Stimulated activated CD4-positive, alpha-beta T cell treated with anti-CD3 and anti-CD28 coated beads, Interleukin-2, amount 100 ng/mL, for 24 hours (primary cell): ENCODE results near the gene ATR.
A peak's percentile ranks its signal among the peaks of the same experiment; 100 is the strongest.
"Not testable (repeated sequence)": the region's sequence is repeated elsewhere in the genome, so short reads cannot be mapped to it uniquely, and the experiment has no call there.

ENCODE experiments used
- DNase-seq, 2 donors: peaks; one replicate each; pipeline ENCODE4 v3.0.0-alpha.2; 2020

ATR gene

GRCh38 chr3:142447301-142447851 lies 131.2 kb downstream of the ATR start:
- DNase-seq: peak; percentile 44 to 52

DNA sequence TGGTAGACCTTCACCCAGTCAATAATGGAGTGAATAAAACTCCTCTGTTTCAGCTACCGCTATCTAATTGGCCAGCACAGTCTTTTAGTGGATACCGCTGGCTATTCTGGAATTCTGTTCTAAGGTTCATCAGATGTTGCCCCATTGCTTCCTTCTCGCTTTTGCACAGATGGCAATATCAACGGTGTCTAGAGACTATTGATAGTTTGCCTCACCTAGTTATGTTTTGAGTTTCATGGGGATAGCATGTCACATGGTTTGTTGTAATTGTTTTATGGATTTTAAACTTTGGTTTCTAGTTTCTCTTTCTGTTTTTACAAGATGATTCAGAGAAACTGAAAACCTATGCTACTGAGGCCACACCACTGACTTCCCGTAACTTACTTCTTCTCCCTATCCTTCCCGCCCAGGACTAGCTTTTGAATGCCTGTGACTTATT lies 132.7 kb downstream of the ATR start:
- peak; percentile 12 to 38 for DNase-seq

DNA sequence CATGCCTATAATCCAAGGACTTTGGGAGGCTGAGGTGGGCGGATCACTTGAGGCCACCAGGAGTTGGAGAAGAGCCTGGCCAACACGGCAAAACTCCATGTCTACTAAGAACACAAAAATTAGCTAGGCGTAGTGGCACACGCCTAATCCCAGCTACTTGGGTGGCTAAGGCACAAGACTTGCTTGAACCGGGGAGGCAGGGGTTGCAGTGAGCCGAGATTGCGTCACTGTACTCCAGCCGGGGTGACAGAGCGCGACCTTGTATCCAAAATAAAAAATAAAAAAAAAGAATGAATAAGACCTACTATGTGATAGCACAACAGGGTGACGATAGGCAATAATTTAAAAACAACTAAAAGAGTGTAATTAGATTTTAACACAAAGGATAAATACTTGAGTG lies 134.2 kb downstream of the ATR start:
- DNase-seq: no peak

DNA sequence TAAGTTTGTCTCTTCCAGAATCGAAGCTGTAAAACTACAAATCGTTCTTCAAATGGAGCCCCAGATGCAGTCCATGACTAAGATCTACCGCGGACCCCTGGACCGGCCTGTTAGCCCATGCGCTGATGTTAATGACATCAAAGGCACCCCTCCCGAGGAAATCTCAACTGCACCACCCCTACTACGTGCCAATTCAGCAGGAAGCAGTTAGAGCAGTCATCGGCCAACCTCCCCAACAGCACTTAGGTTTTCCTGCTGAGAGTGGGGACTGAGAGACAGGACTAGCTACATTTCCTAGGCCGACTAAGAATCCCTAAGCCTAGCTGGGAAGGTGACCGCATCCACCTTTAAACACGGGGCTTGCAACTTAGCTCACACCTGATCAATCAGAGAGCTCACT lies 135.5 kb downstream of the ATR start:
- not testable (repeated sequence) for DNase-seq

DNA sequence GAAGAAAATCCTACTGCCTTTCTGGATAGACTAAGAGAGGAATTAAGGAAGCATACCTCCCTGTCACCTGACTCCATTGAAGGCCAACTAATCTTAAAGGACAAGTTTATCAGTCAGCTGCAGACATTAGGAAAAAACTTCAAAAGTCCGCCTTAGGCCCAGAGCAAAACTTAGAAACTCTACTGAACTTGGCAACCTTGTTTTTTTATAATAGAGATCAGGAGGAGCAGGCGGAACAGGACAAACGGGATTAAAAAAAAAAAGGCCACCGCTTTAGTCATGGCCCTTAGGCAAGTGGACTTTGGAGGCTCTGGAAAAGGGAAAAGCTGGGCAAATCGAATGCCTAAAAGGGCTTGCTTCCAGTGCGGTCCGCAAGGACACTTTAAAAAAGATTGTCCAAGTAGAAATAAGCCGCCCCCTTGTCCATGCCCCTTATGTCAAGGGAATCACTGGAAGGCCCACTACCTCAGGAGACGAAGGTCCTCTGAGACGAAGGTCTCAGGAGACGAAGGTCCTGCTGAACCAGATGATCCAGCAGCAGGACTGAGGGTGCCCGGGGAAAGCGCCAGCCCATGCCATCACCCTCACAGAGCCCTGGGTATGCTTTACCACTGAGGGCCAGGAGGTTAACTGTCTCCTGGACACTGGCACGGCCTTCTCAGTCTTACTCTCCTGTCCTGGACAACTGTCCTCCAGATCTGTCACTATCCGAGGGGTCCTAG lies 138.9 kb downstream of the ATR start:
- not testable (repeated sequence) for DNase-seq

- DNase-seq: not testable (repeated sequence)
Measured at GRCh38 chr3:142438096-142438495, 140.4 kb downstream of the ATR start.

DNA sequence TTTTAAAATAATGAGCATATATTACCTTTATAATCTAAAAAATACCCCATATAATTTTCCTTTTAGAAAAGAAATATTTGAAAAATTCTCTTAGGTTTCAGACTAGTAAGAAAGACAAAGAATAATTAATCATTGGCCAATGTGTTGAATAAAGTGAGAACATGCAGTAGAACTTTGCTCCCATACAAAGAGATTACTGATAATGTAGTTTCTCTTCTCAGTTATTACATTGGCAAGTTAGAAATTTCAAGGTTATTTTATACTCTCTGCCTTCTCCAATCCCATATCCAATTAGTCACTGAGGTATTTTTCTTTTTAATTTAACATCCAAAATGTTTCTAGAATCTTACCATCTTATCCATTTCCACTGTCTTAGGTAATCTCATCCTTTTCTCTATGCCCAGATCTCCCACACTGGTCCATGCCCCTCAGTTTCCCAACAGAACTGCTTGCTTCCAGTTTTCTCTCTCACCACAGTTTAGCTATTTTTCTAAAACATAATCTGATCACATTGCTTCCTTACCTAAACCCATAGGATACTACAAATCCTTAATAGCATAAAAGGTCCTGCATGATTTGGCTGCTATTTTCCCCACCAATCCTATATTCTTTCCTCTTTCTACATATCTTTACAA lies 141.5 kb downstream of the ATR start:
- DNase-seq: no peak

GRCh38 chr3:142434503-142434902 lies 144.0 kb downstream of the ATR start:
- no peak for DNase-seq

- no peak for DNase-seq
Measured at GRCh38 chr3:142433110-142433509, 145.4 kb downstream of the ATR start.

DNA sequence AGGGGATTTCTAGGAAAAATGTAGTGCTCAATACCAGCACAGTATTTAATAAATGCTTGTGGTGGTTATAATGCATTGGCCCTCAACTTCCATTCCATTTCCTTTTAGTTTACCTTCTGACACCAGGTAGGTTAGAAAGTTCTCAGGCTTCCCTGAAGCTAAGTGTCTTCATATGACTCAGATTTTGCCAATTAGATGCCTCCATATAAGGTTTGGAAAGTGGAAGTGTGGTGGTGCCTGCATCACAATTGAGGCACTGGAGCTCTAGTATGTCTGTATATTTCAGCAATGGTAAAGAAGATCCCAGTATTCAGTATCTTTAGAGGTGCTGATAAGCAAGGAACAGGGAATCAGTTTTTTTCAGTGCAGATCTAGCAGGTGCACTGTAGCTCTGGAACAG lies 149.0 kb downstream of the ATR start:
- DNase-seq: no peak

- DNase-seq: no peak
Measured at GRCh38 chr3:142424754-142425153, 153.8 kb downstream of the ATR start.

DNA sequence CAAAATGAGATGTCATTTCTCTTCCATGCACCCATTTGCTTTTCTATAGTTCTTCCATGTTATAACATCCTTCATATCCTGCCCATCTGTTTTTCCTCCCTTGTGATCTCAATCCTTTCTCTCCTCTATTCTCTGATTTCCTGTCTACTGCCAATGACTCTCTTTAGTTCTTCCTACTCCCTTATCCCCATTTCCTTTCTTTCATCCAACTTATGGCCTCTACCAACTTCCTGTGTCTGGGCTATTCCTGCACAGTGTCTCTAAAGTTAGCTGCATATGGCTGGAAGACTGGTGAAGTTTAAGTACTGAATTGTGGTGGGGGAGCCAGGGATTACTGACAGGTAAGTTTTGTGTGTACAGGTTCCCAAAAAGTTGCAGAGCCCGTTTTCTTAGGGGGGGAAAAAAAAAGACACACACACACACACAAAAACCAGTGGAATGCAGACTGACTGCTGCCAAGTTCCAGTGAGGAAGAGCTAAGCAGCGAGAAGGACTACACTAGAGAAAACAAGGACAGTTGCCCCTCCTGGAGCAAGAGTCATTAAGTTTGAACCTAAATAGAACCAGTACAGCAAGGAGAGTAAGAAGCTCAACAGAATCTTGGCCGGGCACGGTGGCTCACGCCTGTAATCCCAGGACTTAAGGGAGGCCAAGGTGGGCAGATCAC lies 159.5 kb downstream of the ATR start:
- no peak for DNase-seq

DNA sequence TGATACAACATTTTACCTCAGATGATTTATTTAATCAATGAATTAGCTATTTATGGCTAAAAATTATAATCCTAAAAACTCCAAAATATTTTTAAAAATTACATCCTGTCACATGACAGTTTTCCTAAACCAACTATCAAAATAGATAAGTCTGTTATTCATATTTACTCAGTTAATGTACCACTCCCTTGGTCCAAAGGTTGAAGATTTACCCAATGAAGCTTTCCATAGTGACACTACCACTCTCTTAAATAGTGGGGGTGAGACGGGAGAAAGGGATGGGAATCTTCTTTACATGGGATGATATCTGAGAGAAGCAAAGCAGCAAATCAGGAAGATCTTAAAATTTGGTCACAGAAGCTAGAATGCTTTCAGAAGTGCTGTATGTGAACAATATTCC lies 161.2 kb downstream of the ATR start:
- DNase-seq: no peak

- DNase-seq: not testable (repeated sequence)
Measured at GRCh38 chr3:142400537-142400936, 178.0 kb downstream of the ATR start.
